Measurements from ENCODE around the gene ZFYVE9.
"Not testable (repeated sequence)": the region's sequence is repeated elsewhere in the genome, so short reads cannot be mapped to it uniquely, and the experiment has no call there.

ZFYVE9 gene

GRCh38 chr1:52191395-52191965, 49.6 kb downstream of the ZFYVE9 start:
- no peak for DNase-seq

DNA sequence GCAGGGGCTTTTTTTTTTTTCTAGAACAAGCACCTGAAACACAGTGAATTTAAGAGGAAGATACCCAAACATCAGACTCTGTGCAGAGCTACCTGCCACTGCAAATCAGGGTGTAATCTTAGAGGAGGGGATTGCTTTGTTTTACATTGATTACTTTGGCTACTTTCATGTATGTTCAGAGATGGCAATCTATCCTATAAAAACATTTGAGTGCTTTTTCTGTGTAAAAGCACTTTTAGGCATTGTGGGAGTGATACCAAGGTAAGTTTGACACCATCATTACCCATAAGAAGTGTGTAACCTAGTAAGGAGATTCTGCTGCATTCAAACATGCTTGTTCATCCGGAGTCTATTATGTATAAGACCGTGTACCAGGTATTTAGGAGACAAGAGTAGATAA, 50.1 kb downstream of the ZFYVE9 start:
- no peak for DNase-seq

DNA sequence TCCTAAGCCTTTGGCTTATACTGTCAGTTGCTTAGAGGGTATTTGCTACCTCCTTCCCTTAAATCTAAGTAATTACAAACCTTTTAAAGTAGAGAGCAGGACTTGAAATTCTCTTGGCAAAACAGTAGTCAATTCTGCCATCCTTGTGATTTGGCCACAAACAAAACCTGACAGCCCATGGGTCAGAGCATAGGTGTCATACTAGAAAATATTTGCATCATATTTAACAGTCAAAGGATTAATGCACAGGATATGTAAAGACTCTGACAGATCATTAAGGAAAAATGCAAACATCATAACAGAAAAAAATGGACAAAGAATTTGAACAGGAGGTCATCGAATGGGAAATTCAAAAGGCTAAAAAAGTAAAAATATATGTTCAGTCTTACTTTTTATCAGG, 50.5 kb downstream of the ZFYVE9 start:
- no peak for DNase-seq

DNA sequence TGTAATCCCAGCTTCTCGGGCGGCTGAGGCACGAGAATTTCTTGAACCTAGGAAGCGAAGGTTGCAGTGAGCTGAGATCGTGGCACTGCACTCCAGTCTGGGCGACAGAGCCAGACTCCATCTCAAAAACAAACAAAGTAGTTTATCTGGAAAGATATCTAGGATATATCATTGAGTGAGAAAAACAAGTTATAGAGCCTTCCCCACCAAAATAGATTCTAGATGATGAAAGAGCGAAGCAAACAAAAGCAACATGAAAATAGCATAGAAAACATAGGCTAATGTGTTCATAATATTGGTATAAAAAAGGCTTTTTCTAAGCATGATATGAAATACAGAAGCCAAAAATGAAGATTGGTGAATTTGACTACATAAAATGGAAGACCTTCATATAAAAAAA, 52.1 kb downstream of the ZFYVE9 start:
- DNase-seq: no peak

GRCh38 chr1:52195161-52195560, 53.3 kb downstream of the ZFYVE9 start:
- no peak for DNase-seq

GRCh38 chr1:52203935-52204625, 62.2 kb downstream of the ZFYVE9 start:
- no peak for DNase-seq

GRCh38 chr1:52204696-52205095, 62.8 kb downstream of the ZFYVE9 start:
- DNase-seq: no peak

- not testable (repeated sequence) for DNase-seq
These were observed 64.8 kb downstream of the ZFYVE9 start for GRCh38 chr1:52206686-52207085.

- no peak for DNase-seq
These were observed 67.5 kb downstream of the ZFYVE9 start for GRCh38 chr1:52209429-52209828.

DNA sequence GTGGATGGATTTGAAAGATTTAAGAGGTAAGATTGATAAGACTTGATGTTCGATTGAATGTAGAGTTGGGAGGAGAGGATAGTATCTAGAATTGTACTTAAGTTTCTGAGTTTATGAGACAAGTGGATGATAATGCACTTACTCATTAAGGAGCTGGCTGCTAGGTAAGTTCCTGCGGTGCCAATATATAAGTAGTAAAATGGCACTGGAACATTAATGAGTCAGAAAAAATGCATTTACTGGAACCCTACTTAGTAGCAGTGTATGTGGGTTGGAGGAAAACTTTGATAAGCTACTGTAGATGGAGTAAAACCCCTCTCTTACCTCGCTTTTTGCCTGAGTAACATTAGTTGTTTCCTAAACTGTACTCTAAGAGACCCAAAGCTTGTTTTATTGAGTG, 68.2 kb downstream of the ZFYVE9 start:
- DNase-seq: no peak

DNA sequence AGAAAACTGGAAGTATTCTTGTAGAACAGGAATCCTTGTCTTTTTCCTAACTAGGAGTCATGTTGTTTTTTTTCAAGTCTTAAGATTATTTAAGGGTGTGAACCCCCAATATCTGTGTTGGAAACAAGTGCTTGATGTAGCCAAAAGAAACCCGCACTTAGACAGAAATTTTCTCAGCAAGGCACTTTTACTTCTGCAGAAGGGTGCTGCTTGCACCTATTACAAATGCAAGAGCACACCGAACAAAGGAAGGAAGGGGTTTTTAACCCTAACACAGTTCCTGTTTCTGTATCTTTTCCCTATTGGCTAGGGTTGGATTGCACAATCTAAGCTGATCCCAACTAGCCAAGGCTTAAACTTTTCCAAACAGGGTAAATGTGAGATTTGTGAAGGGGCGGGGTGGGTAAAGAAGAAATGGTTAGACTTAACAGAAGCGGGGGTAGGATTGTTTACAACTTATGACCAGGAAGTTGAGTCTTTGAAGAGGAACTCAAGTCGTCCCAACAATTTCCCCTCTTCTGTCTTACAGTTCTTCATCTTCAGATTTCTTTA, 75.1 kb downstream of the ZFYVE9 start:
- no peak for DNase-seq

GRCh38 chr1:52225174-52225573, 83.3 kb downstream of the ZFYVE9 start:
- DNase-seq: no peak

DNA sequence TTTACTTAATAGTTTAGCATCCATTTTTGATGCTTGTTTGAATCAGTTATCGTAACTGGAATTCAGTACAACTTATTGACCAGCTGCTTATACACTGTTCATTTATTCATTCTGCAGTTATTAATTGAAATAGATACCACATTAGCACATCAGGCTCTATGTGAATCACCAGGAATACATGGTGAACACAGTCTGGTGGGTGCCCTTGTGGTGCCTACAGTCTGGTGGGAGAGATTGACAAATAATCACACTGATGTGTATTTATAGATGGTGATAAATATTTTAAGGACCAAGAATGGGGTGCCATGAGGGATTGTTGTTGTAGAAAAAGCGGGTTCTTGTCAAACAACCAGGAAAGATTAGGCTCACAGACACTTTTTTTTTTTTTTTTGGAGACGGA, 87.6 kb downstream of the ZFYVE9 start:
- no peak for DNase-seq

DNA sequence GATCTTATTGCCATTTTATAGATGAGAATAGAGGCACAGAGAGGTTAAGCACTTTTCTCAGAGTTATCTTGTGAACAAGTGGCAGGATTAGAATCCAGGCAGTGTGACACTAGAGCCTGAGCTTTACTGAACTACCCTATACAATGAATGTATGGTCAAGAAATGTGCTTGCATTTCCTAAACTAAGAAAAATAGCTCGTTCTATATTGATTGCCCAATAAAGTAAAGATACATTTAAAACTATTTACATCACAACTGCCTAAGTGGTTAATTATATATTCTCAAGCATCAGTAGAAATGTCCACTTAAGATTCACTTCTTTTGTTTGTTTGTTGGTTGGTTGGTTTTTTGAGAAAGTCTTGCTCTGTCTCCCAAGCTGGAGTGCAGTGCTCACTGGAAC, 91.6 kb downstream of the ZFYVE9 start:
- no peak for DNase-seq

GRCh38 chr1:52234014-52234413, 92.1 kb downstream of the ZFYVE9 start:
- no peak for DNase-seq

DNA sequence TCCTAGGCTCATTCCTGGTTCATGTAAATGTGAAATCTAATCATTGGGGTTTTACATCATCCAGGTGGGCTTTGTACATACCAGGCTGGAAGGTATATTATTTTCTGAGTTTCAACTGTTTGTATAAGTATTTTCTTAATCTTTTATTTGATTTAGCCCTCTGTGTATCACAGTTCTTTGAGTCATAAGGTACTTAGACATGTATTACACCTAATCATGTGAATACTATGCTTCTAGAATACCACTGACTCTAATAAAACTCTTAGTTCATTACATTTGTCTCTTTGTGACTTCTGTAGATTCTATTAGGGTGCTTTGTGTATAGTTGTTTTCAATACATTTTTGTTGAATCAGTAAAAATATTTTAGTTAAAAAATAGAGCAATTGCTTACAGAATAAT, 92.8 kb downstream of the ZFYVE9 start:
- no peak for DNase-seq

DNA sequence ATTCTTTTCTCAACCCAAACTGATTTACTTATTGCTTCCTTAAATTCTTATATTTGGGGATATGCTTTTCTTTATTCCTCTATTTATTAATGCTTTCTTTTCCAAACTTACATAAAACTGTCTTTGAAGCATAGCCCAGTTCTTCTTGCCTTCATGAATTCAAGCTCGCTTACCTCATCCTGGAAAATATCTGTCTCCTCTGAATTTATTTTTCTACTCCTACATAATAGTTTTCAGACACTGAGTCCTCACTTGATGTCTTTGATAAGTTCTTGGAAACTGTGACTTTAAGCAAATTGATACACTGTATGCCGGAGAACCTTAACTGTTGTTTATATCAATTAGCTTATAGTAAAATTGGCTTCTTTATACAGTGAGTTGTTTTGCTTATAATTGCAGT, 93.8 kb downstream of the ZFYVE9 start:
- no peak for DNase-seq

GRCh38 chr1:52237430-52237829, 95.5 kb downstream of the ZFYVE9 start:
- no peak for DNase-seq

DNA sequence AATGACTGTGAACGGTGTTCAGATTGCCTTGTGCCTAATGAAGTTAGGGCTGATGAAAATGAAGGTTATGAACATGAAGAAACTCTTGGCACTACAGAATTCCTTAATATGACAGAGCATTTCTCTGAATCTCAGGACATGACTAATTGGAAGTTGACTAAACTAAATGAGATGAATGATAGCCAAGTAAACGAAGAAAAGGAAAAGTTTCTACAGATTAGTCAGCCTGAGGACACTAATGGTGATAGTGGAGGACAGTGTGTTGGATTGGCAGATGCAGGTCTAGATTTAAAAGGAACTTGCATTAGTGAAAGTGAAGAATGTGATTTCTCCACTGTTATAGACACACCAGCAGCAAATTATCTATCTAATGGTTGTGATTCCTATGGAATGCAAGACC, 96.6 kb downstream of the ZFYVE9 start:
- no peak for DNase-seq

DNA sequence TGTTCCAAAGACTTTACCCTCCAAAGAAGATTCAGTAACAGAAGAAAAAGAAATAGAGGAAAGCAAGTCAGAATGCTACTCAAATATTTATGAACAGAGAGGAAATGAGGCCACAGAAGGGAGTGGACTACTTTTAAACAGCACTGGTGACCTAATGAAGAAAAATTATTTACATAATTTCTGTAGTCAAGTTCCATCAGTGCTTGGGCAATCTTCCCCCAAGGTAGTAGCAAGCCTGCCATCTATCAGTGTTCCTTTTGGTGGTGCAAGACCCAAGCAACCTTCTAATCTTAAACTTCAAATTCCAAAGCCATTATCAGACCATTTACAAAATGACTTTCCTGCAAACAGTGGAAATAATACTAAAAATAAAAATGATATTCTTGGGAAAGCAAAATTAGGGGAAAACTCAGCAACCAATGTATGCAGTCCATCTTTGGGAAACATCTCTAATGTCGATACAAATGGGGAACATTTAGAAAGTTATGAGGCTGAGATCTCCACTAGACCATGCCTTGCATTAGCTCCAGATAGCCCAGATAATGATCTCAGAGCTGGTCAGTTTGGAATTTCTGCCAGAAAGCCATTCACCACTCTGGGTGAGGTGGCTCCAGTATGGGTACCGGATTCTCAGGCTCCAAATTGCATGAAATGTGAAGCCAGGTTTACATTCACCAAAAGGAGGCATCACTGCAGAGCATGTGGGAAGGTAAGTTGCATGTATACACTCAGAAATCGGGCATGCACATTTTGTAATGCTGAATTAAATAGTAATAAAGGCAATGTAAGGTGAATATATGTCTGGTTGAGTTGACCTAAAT, 97.2 kb downstream of the ZFYVE9 start:
- no peak for DNase-seq

DNA sequence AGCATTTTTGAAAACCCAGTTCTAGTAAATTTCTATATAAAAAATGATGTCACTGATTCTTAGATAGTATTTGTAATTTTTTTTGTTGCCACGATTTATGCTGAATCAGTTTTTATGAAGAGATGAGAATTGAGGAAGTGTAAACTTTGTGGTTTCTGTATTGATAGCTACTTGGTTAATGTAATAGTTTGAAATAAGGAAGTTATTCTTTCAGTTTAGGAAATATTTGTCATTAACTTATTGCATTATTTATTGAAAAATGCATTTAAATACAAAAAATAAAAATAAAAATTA, 97.8 kb downstream of the ZFYVE9 start:
- no peak for DNase-seq

DNA sequence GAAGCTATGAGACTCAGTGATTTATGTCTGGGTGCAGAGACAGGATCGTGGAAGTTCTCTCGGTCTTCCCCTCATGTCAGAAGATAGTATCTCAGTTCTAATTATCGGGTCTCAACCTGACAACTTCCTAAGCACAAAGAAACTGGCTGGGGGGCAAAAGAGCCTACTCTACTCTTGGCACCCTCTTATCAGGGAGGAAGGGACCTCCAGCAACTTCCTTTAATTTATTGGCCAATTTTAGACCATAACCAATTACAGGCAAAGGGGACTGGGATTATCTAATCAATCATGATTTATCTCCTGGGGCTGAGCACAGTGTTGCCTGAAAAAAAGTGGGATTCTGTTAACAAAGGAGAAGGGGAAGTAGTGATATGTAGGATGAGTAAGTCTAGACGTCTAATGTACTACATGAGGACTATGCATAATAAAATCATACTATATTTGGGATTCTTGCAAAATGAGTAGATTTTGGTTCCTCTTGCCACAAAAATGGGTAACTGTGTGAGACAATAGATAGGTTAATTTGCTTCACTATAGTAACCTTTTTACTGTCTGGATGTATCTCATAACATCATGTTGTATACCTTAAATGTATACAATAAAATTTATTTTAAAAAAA, 98.8 kb downstream of the ZFYVE9 start:
- DNase-seq: no peak

DNA sequence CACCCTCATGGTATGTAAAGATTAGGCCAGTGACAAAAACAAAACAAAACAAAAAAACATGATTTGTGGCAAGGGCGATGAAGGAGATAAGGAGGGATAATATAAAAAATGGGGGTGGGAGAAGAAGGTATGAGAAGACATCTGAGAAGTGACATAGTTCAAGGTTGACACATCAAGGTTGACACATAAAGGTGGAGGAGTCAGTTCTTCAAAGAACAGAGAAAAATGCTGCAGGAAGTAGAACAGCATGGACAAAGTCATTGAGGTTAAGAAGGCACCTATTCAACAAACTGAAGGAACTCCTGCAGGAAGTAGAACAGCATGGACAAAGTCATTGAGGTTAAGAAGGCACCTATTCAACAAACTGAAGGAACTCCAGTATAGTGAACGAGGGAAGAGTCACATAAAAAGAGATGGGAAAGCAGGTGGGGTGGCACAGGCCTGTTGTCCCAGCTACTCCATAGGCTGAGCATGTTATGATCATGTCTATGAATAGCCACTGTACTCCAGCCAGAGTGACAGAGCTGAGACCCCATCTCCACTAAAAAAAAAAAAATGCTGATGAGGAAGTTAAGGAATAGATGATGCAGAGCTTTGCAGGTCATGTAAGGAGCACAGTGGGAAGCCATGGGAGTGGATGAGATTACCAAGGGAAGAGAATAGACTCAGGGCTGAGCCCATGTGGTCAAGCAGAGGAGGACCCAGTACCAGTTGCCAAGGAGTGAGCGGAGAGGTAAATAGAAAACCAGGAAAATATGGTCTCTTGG, 101.5 kb downstream of the ZFYVE9 start:
- DNase-seq: no peak

All from NCI-H1048 (cell line).